ENCODE measurements around the gene SPOCK1.

DNA sequence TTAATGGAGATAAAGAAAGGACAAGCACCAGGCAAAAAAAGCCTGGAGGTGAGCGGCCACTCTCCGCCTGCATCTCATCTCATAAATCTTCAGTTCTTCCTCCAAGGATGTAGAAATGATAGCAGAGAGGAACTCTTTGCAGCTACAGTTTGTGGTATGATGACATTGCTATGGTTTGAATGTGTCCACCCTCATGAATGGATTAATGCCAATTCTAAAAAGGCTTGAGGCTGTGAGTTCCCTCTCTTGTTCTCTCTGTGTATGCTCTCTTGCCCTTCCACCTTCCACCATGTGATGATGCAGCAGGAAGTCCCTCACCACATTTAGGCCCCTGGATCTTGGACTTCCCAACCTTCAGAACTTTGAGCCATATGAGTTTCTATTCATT, 126.4 kb downstream of the SPOCK1 start:
- TF ChIP-seq, protein P1, sequence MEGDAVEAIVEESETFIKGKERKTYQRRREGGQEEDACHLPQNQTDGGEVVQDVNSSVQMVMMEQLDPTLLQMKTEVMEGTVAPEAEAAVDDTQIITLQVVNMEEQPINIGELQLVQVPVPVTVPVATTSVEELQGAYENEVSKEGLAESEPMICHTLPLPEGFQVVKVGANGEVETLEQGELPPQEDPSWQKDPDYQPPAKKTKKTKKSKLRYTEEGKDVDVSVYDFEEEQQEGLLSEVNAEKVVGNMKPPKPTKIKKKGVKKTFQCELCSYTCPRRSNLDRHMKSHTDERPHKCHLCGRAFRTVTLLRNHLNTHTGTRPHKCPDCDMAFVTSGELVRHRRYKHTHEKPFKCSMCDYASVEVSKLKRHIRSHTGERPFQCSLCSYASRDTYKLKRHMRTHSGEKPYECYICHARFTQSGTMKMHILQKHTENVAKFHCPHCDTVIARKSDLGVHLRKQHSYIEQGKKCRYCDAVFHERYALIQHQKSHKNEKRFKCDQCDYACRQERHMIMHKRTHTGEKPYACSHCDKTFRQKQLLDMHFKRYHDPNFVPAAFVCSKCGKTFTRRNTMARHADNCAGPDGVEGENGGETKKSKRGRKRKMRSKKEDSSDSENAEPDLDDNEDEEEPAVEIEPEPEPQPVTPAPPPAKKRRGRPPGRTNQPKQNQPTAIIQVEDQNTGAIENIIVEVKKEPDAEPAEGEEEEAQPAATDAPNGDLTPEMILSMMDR (IDR thresholded peaks at IDR 0.05 in 8 of 11, conservative IDR thresholded peaks at IDR 0.05 in 3 of 11): no peak
- TF ChIP-seq POLR2A (IDR thresholded peaks at IDR 0.05): no peak
